Measurements from ENCODE around the gene SPTBN1.

The SPTBN1 gene

GRCh38 chr2:54434711-54435110, 21.4 kb upstream of the SPTBN1 start:
- DNase-seq (ENCODE audit: low spot score) = no peak

GRCh38 chr2:54435325-54436226, 20.6 kb upstream of the SPTBN1 start:
- DNase-seq (ENCODE audit: low spot score) = no peak

GRCh38 chr2:54437588-54437987, 18.5 kb upstream of the SPTBN1 start:
- no peak for DNase-seq (ENCODE audit: low spot score)

GRCh38 chr2:54438271-54438670, 17.9 kb upstream of the SPTBN1 start:
- DNase-seq (ENCODE audit: low spot score) = no peak

GRCh38 chr2:54439582-54439981, 16.5 kb upstream of the SPTBN1 start:
- no peak for DNase-seq (ENCODE audit: low spot score)

- DNase-seq (ENCODE audit: low spot score) = no peak
Observed at GRCh38 chr2:54440050-54440449, 16.1 kb upstream of the SPTBN1 start.

- peak; percentile 66 for DNase-seq (ENCODE audit: low spot score)
Observed at GRCh38 chr2:54444503-54444902, 11.6 kb upstream of the SPTBN1 start.

- DNase-seq (ENCODE audit: low spot score) = no peak
Observed at GRCh38 chr2:54446122-54446521, 10.0 kb upstream of the SPTBN1 start.

- DNase-seq (ENCODE audit: low spot score) = no peak
Observed at GRCh38 chr2:54446625-54447024, 9.5 kb upstream of the SPTBN1 start.

- no peak for DNase-seq (ENCODE audit: low spot score)
Observed at GRCh38 chr2:54454548-54455130, 1.5 kb upstream of the SPTBN1 start.

GRCh38 chr2:54455131-54455562, 980 bp upstream of the SPTBN1 start:
- peak; percentile 42 for DNase-seq (ENCODE audit: low spot score)

- DNase-seq (ENCODE audit: low spot score) = no peak
Observed at GRCh38 chr2:54456362-54456611, 160 bp downstream of the SPTBN1 start.

GRCh38 chr2:54456612-54457322, 640 bp downstream of the SPTBN1 start:
- peak; percentile 51 for DNase-seq (ENCODE audit: low spot score)

GRCh38 chr2:54457323-54458023, 1.3 kb downstream of the SPTBN1 start:
- peak; percentile 46 for DNase-seq (ENCODE audit: low spot score)

- peak; percentile 55 for DNase-seq (ENCODE audit: low spot score)
Observed at GRCh38 chr2:54459037-54459441, 2.9 kb downstream of the SPTBN1 start.

GRCh38 chr2:54461261-54461660, 5.1 kb downstream of the SPTBN1 start:
- no peak for DNase-seq (ENCODE audit: low spot score)

- DNase-seq (ENCODE audit: low spot score) = no peak
Observed at GRCh38 chr2:54464341-54464740, 8.2 kb downstream of the SPTBN1 start.

- DNase-seq (ENCODE audit: low spot score) = peak; percentile 39
Observed at GRCh38 chr2:54465143-54465542, 9.0 kb downstream of the SPTBN1 start.

- DNase-seq (ENCODE audit: low spot score) = no peak
Observed at GRCh38 chr2:54466870-54467269, 10.7 kb downstream of the SPTBN1 start.

- DNase-seq (ENCODE audit: low spot score) = no peak
Observed at GRCh38 chr2:54468673-54469072, 12.5 kb downstream of the SPTBN1 start.

GRCh38 chr2:54469484-54470053, 13.4 kb downstream of the SPTBN1 start:
- no peak for DNase-seq (ENCODE audit: low spot score)

- peak; percentile 43 for DNase-seq (ENCODE audit: low spot score)
Observed at GRCh38 chr2:54470266-54470938, 14.3 kb downstream of the SPTBN1 start.

Measured in kidney tubule cell (primary cell).